ENCODE measurements around the gene GPC5.

- no peak for TF ChIP-seq CTCF (IDR thresholded peaks at IDR 0.05 in 4 of 5, conservative IDR thresholded peaks at IDR 0.05 in 1 of 5)
- TF ChIP-seq POLR2A (IDR thresholded peaks at IDR 0.05), result no peak
Measured at GRCh38 chr13:92649140-92649813, 1250.9 kb downstream of the GPC5 start.

Data from gastrocnemius medialis (tissue), 4 donors.